Fibroblast of the aortic adventitia (primary cell): ENCODE measurements around the gene C2orf81. TPM values are rescaled to one million over a fixed set of nuclear protein-coding genes. Genes with fewer than 3 reads are reported as not detected.

Experiments
- DNase-seq: peaks from one replicate; pipeline ENCODE4 v3.0.0-alpha.2; 2010; ENCODE audit warnings: low read depth
- H3K4me3 ChIP-seq: 2 replicates; pipeline ENCODE4 v1.5.1; 2011; ENCODE audit warnings: low read depth, mild to moderate bottlenecking, control low read depth, low read length, moderate library complexity
- CTCF ChIP-seq: IDR thresholded peaks from 2 replicates; pipeline ENCODE4 v1.5.1; 2011; ENCODE audit warnings: mild to moderate bottlenecking, low read length, control low read depth, inconsistent platforms; ENCODE audit not compliant: insufficient read depth
- total RNA-seq: library from RNA; depleted of rRNA; stranded (reverse); fragments of >200 nt; gene quantifications from 2 replicates; pipeline ENCODE4 v1.2.3, GENCODE V29; 2012; ENCODE audit warnings: low replicate concordance

The C2orf81 gene
- total RNA-seq, 1 donor: 2.8 TPM

GRCh38 chr2:74430502-74430901, 9.1 kb upstream of the C2orf81 start:
- DNase-seq: no peak

GRCh38 chr2:74429487-74430451, 8.3 kb upstream of the C2orf81 start:
- TF ChIP-seq CTCF: no peak
- DNase-seq: no peak

More at GRCh38 chr2:74430502-74430901, 9.1 kb upstream of the C2orf81 start:
- H3K4me3 ChIP-seq: no peak overlapping the region
- TF ChIP-seq CTCF: no peak

GRCh38 chr2:74428675-74429074, 7.3 kb upstream of the C2orf81 start:
- DNase-seq: no peak
- no peak for TF ChIP-seq CTCF
- H3K4me3 ChIP-seq: no peak overlapping the region

More at GRCh38 chr2:74429487-74430451, 8.3 kb upstream of the C2orf81 start:
- no peak overlapping the region for H3K4me3 ChIP-seq

GRCh38 chr2:74427551-74427950, 6.1 kb upstream of the C2orf81 start:
- H3K4me3 ChIP-seq: no peak overlapping the region
- no peak for TF ChIP-seq CTCF
- DNase-seq: no peak

- TF ChIP-seq CTCF: no peak
- DNase-seq: no peak
- no peak overlapping the region for H3K4me3 ChIP-seq
Observed at GRCh38 chr2:74426181-74426758, 4.9 kb upstream of the C2orf81 start.

GRCh38 chr2:74425523-74425922, 4.1 kb upstream of the C2orf81 start:
- no peak for DNase-seq
- no peak overlapping the region for H3K4me3 ChIP-seq
- no peak for TF ChIP-seq CTCF
